GM18508 (cell line): ENCODE results near the gene CDH4.

Experiments
- ATAC-seq: cut with Tn5 transposase; IDR thresholded peaks from one replicate; pipeline ENCODE4 v1.9.1; 2021; ENCODE audit warnings: moderate number of reproducible peaks; ENCODE audit not compliant: insufficient read depth, unreplicated experiment

The CDH4 gene

DNA sequence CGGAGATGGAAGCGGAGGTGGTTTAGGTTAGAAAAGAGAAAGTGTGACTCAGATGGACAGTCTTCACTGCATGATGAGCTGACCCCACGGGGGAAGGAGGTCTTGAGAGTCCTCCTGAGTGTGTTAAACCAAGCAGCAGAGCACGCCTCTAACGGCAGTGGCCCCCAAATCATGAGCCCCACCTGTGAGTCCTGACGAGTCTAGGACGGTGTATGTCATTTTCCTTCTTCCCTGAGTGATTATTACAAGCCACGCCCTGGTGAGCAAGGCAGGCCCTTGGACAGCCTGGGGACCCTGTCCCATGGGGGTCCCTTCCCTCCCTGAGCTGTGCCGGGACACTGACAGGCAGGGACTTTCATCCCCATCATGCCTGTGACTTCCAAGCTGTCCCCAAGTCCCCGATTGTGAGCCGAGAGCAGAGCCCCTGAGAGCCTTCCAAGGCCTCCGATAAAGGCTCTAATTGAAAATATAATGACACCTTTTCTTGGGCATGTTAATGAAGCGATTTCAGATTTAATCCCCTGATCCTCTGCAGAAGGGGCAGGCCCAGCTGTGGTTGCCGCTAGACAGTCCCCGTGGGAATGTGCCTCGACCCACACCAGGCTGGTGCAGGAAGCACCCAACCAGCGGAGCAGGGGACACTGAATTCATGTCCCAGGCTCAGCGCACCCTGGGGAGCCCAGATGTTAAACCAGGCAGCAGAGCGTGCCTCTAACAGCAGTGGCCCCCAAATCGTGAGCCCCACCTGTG lies 493.5 kb downstream of the CDH4 start:
- no peak for ATAC-seq

DNA sequence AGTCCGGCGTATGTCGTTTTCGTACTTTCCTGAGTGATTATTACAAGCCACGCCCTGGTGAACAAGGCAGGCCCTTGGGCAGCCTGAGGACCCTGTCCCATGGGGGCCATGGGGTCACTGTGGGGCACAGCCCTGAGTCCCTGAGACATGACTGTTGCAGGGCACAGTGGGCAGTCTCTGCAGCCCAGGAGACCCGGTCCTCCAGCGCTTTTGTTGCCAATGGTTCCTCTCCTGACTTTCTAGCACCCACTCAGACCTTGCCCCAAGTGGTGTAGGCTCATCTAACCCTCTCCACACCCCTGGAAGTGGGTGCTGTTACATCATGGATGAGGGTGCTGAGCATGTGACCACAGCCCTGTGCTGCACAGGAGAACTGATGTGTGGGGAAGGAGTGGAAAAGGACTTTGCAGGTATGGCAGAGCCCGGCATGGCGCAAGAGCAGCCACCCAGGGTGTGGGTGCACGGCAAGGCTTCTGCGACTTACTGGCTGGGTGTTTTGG lies 494.1 kb downstream of the CDH4 start:
- no peak for ATAC-seq

DNA sequence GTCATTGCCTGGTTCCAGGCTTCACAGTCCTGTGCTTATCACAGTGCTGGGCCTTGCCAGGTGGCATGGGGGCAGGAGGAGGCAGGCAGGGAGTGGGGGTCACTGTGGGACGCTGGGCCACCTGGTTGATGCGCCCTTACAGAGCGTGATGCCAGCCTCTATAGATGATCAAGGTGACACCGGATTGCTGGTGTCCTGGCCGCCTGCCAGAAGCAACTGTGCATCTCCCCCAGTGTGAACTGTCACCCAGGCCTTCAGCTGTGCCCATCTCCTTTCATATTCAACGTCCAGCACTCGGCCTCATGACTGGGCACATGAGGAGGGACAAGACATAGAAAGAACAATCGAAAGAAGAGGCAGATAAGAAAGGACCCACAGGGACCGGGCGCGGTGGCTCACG lies 494.7 kb downstream of the CDH4 start:
- no peak for ATAC-seq

DNA sequence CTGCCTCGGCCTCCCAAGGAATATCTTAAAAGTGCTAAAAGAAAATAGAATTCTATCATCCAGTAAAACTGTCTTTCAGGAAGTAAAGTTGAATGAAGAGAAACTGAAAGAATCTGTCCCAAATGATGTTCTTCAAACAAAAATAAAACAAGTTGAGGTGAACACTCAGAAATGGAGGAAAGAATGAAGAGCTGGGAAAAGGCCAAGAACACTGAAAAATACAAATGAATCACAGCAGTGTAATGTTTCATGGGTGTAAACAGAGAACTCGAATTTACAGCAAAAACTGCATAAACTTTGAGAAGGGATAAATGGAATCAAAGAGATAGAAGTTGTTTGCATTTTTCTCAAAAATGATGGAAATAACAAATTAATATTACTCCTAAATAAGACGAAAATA lies 496.3 kb downstream of the CDH4 start:
- no peak for ATAC-seq

DNA sequence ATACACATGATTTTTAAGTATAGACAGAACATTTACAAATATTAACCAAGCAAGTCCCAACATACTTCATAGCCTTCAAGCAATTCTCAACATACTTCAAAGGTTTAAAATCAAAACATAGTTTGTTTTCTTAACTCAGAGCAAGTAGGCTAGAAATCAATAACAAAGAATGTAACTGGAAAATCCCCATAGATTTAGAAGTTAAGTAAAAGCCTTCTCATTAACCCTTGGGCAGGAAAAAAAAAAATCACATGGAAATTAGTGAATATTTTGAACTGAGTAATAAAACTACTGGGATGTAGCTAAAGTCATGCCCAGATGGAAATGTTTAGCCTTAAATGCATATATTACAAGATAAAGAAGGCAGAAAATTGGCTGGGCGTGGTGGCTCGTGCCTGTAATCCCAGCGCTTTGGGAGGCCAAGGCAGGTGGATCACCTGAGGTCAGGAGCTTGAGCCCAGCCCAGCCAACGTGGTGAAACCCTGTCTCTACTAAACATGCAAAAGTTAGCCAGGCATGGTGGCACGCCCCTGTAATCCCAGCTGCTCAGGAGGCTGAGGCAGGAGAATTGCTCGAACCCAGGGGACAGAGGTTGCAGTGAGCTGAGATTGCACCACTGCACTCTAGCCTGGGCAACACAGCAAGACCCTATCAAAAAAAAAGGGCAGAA lies 497.5 kb downstream of the CDH4 start:
- no peak for ATAC-seq

DNA sequence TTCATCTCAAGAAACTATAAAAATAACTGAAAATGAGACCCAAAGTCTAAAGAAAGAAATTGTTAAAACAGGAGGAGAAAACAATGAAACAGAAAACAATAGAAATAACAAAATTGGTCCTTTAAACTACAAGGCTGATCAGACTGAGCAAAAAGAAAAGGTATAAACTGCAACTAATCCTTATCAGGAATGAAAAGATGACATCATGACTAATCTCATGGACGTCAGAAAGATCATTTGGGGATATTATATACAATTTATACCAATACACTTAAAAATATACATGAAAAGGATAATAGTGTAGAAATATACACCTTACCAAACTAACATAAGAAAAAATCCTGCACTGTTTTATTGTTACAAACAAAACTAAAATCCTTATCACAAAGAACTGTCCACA lies 498.0 kb downstream of the CDH4 start:
- no peak for ATAC-seq

DNA sequence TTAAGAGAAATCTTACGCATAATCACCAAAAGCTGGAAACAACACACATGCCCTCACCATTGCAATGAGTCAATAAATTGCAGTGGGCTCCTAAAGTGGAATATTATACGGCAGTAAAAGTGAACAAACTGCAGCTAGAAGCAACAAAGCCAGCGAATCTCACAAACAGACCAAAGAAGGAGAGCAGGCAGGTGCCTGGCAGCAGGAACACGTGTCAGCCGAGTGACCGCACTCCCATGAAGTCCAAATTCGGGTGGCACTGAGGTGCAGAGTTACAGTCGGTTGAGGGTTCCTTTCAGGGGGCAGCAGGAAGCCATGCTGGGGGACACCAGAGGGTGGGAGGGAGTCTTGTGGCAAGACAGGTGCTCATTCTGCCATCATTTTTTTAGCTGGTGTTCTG lies 500.5 kb downstream of the CDH4 start:
- no peak for ATAC-seq

DNA sequence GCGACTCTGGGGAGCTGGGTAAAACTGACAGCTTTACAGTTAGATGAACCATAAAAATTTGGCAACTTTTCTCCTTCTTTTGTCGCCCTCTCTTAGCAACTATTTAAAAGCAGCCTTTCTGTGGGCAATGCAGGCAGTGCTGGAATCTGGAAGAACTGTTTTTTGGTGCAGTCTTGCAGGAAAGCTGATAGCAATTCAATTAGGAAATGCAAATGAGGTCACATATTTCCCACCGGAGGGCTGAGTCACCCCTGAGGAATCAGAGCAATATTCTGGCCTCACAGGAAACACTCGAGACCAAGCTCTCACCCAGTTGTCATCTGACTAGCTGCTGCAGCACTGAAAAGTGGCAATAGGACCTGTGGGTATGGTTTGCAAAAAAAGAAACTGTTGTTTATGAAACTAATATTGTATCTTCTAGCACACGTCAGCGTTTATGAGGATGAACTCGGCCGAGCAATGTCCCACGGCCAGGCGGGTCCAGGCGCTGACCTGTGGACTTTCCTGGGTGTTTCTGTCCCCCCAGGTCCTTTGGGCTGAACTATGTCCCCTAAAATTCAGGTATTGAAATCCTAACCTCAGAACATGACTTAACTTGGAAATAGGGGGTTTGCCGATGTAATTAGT lies 501.4 kb downstream of the CDH4 start:
- ATAC-seq: no peak

DNA sequence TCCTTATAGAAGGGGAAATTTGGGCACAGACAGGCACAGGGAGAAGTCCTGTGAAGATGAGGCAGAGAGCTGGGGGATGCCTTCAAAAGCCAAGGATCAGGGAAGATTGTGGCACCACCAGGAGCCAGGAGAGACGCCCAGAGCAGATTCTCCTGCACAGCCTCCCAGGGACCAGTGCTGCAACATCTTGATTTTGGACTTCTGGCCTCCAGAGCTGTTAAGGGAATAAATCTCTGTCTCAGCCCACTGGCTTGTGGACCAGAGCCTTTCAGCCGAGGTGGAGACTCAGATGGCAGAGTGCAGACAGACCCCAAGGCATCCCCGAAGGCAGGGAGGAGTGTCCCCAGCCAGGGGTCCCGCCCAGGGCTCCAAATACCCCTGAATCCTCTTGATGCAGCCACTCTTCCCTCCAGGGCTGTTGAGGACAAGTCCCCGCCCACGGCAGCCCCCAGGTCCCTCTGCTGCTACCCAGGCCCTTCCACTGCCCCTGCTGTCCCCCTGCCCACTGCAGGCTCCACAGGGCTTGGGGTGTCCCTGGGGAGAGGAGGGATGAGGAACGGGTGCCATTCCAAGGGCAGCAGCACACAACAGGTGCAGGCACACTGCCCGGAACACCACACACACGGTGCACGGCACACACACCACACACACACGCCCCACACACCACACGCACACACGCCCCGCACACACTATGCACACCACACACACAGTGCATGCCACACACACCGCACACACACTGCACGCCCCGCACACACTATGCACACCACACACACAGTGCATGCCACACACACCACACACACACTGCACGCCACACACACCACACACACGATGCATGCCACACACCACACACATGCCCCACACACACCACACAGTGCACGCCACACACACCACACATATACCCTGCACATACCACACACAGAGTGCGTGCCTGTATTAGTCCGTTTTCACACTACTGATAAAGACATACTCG lies 502.2 kb downstream of the CDH4 start:
- no peak for ATAC-seq

DNA sequence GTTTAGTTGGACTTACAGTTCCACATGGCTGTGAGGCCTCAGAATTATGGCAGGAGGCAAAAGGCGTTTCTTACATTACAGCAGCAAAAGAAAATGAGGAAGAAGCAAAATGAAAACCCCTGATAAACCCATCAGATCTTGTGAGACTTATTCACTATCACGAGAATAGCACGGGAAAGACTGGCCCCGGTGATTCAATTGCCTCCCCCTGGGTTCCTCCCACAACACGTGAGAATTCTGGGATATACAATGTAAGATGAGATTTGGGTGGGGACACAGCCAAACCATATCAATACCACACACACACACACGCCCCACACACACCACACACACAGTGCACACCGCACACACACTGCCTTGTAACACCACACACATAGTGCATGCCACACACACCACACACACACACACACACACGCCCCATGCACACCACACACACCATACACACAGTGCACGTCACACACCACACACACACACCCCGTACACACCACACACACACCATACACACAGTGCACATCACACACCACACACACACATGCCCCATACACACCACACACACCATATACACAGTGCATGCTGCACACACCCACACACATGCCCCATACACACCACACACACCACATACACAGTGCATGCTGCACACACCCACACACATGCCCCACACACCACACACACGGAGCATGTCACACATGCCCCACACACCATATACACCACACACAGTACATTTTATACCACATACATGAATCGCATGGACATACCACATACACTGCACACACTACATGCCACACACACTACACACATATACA lies 503.1 kb downstream of the CDH4 start:
- no peak for ATAC-seq

DNA sequence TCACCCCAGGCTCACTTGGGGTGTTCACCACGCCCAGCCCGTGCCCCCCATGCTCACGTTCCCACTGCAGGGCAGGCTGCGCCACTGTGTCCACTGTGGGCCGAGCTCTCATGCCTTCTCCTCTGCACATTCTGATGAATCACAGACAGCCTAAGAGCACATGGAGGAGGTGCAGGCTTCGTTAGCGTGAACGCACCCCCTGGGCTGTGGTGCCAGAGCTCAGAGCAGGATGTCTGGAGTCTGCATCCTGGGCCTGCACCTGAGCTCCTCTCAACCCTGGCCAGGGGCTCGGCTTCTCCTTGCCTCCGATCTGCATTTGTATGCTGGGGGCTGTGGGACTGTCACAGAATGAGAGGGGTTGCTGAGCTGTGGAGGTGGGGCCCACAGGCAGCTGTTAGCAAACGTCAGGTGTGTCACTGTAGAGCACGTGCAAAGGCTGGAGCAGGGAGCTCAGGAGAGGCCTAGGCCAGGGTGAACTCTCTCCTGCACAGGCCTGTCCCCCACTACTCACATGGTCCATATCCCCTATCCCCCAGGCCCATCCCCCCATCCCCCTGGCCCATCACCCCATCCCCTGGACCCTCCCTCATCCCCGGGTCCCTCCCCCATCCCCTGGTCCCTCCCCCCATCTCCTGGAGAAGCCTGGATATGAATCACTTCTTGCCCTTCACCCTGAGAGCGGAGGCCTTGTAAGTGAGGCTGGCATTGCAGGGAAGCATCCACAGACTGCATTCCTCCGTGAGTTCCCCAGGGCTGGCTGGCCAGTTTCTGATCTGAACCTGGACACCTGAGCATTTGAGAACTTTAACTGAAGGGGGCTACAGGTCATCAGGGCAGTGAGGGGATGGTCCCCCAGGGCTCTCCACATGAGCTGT lies 504.1 kb downstream of the CDH4 start:
- ATAC-seq: no peak

DNA sequence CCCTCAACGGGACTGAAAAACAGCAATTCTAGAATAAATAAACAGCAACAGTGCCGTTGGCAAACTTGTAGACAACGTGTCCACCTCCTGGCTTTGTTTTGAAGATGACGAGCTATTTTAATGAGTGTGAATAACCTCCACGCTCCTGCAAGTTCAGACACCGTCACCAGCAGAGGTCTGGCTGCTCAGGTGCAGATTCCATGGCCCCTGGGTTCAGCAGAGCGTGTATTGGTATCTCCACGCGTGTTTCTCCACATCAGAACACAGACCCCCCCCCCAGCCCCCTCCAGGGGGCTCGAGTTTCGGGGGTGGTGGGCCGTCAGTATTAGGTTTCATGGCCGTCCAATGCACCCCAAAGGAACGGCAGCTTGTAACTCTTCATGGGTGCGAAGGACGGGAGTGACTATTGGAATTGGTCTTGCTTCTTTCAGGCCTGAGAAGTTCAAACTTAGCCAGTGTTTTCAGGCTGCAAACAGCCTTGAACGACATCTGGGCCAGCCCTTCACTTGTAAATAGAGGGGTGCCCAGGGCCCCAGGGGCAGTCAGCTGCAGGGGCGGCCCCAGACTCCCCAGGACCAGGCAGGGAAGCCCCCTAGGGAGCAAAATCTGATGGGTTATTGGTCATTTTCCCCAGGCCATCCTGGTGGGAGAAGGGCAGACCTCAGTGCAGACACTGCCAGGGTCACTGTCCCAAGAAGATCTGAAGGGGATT lies 505.1 kb downstream of the CDH4 start:
- no peak for ATAC-seq

DNA sequence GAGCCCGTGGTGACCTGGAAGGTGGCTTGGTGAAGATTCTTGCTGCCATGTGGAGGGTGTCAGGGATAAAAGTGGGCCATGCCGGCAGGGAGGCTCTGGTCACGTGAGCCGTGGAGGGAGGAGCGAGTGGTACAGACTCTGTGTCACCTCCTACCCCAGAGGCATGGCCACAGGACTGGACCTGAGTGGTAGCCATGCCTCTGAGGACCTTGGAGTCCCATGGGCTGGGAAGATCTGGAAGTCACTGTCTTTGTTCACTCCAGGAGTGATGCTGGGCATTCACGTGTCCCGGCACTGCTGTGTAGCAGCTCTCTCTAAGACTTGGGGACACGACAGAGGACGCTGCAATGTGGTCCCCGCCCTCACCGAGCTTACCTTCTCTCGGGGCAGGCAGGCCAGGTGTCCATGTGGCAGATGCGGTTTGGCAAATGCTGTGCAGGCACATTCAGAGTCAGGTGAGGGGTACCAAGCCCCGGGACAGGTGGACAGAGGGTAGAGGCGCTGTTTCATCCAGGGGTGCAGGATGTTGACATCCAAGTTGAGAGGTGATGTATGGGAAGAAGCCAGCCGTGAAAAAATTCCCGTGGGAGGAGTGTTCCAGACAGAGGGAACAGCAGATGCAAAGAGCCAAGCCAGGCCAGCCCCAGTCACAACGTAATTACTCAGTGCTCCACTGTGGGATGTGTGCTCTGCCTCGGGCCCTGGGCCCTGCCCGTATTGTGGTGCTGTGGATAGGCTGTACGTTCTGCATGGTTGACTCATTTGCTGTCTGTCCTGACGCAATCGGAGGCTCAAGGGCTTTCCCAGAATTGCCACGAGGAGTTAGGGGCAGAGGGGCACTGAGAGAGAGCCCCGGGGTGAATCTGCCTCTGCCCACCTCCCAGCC lies 505.9 kb downstream of the CDH4 start:
- ATAC-seq: no peak

DNA sequence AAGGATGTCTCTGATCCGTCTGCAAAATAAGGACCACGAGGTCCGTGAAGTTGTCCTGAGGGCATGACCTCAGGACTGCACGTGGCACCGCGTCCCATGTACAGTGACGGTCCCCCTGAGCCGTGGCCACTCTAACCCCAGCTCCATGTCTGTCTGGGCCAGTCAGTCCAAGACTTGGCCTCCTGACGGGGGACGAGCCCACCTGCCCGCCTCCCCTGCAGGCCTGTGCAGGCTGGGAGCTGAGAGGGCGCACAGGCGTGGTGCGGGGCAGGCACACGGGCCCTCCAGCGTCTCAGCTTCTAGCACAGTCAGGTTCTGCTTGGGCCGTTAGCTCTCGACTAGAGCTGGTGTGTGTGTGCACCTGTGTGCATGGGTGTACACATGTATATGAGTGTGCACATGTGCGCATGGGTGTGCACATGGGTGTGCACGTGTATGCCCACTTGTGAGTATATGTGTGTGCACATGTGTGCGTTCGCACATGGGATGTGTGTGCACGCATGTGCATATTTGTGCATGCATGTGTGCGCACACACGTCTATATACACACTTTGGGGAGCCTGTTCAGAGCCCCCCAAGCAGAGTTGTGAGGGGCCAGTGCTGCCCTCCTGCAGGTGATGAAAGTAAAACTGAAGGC lies 506.6 kb downstream of the CDH4 start:
- no peak for ATAC-seq

DNA sequence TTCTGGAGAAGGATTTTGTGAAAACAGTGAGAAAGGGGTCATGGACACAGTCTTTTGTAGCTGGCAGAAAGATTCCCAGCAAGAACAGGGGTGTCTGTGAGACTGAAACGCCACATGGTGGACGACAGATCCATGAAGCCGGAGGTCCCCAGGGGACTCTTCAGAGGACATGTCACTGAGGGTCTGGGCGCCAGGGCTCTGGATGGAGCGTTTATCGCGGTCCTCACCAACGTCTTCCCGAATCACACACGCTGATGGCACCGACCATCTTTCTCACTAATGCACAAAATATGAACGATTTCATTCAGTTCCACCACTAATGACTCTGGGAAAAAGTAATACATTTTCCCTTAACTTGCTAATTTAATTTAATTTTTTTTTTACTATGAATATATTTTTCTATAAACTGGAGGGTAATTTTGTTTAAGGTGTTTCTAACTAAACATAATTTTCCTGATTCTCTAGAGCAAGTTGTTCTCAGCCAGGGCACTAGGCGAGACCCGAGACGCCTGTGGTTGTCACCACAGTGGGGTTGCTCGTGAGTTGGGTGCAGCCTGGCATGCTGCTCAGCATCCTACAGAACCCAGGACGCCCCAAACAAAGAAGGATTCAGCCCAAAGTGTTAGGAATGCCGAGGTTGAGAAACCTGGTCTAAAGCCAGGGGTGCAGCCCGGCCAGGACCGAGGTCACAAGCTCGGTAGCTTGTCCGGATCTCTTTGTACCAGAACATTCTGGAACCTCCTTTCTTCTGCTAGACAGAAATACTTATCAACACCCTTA lies 507.4 kb downstream of the CDH4 start:
- no peak for ATAC-seq

DNA sequence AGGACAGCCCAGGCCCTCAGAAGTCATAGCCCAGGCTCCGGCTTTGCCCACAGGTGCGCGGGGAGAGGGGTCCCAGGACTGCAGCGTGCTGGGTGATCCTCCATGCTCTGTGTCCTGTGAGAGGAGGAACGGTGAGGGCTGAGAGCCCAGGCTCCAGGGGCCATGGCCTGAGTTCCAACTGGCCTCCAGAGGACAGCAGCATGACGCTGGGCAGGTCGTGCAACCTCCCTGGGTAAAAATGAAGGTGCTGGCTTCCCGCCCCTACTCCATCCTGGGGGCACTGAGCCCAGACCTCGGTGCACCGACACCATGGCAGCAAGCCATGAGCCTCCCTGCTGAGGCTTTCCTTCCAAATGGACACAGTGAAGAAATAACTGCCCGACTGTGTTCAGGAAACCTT lies 508.3 kb downstream of the CDH4 start:
- no peak for ATAC-seq
